HG03342 (cell line): Measurements from ENCODE around the gene ZBTB46.
A peak's percentile ranks its signal among the peaks of the same experiment; 100 is the strongest.
"Not testable (repeated sequence)": the region's sequence is repeated elsewhere in the genome, so short reads cannot be mapped to it uniquely, and the experiment has no call there.

Experiments
- ATAC-seq: cut with Tn5 transposase; IDR thresholded peaks from one replicate; pipeline ENCODE4 v1.9.1; 2021; ENCODE audit warnings: mild to moderate bottlenecking, moderate library complexity; ENCODE audit not compliant: unreplicated experiment

The ZBTB46 gene

DNA sequence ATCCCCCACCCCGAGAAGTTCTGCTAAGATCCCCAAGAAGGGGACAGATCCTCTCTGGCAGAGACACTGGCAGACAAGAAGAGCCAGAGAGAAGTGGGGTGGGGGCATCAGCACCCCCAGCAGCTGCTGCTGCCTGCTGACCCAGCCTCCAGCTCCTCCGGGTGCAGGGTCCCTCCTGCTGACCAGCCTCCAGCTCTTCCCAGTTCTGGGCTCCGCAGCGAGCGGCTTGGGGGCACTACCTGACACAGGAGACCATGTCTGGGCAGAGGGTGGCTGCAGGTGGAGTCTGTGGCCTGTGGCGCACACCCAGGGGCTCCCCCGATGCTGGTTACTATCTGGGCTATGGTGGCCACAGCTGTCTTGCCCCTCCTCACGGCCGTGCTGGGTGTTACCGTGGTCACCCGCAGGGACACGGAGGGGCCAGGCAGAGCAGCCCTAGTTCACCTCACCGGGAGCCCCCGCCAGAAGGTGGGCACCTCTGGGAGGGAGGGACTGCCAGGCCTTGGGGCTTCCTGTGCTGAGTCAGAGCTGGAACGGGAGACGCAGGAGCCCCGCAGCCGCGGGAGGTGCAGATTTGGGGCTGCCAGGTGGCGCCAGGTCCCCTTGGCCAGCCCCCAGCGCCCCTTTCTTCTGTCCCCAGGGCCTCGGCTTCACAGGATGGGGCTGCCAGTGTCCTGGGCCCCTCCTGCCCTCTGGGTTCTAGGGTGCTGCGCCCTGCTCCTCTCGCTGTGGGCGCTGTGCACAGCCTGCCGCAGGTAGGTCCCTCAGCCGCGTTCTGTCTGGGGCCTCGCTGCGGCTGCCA, 94.0 kb downstream of the ZBTB46 start:
- no peak for ATAC-seq

DNA sequence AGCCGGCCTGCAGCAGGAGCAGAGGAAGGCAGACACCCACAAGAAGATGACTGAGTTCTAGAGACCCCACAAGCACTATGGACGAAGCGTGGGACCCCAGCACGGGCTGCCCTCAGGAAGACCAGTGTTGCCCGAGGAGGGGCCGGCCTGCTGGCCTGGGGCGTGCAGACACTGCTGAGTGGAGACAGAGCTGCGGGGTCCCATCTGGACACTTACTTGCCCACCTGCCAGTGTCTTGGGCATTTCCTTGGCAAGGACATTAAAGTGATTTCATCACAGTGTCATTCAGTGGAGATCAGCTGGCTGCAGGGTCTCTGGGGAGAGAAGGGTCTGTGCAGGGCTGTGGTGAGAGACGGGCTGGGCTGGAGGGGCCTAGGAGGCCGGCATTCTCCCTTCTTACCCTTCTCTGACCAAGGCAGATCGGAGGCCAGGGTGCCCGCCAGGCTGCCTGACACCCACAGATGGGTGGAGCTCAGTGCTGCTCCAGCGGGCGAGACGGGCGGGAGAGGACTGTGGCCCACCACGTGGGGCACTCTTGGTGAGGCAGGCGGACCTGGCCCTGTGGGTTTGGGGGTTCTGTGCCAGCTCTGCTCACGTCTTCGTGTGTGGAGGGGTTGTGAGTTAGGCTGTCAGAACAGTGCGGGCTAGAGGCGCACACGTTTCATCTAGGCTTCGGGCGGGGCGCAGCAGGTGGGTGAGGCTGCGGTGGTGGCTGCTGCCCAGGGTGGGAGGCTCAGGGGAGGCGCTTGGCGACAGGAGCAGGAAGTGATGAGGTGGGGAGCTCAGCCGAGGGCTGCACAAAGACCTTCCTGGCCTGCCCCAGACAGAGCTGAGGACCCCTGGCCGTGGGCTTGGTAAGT, 95.0 kb downstream of the ZBTB46 start, which contains the start of gene LIME1:
Gene LIME1 (plus strand): TSS at position 806 of the 860 bp plus-strand sequence. CDS start 886 bp downstream, outside the sequence.
- no peak for ATAC-seq

DNA sequence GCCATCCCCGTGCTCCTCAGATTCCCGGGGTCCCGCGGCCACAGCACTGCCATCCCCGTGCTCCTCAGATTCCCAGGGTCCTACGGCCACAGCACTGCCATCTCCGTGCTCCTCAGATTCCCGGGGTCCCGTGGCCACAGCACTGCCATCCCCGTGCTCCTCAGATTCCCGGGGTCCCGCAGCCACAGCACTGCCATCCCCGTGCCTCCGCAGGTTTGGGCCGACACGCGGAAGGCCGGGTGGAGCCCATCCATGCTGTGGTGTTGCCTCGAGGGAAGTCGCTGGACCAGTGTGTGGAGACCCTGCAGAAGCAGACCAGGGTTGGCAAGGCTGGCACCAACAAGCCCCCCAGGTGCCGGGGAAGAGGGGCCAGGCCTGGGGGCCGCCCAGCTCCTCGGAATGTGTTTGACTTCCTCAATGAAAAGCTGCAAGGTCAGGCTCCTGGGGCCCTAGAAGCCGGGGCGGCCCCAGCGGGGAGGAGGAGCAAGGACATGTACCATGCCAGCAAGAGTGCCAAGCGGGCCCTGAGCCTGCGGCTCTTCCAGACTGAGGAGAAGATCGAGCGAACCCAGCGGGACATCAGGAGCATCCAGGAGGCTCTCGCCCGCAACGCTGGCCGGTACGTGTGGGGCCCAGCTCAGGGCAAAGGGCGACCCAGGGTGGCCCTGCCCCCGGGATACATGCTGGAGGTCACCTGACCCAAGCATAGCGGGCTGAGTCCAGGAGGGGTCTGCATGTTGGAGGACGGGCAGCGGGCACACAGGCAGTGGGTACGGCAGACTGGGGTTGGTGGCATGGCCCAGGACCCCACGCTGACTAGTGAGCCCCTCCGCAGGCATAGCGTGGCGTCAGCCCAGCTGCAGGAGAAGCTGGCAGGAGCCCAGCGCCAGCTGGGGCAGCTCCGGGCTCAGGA, 95.9 kb downstream of the ZBTB46 start:
- ATAC-seq, result no peak

DNA sequence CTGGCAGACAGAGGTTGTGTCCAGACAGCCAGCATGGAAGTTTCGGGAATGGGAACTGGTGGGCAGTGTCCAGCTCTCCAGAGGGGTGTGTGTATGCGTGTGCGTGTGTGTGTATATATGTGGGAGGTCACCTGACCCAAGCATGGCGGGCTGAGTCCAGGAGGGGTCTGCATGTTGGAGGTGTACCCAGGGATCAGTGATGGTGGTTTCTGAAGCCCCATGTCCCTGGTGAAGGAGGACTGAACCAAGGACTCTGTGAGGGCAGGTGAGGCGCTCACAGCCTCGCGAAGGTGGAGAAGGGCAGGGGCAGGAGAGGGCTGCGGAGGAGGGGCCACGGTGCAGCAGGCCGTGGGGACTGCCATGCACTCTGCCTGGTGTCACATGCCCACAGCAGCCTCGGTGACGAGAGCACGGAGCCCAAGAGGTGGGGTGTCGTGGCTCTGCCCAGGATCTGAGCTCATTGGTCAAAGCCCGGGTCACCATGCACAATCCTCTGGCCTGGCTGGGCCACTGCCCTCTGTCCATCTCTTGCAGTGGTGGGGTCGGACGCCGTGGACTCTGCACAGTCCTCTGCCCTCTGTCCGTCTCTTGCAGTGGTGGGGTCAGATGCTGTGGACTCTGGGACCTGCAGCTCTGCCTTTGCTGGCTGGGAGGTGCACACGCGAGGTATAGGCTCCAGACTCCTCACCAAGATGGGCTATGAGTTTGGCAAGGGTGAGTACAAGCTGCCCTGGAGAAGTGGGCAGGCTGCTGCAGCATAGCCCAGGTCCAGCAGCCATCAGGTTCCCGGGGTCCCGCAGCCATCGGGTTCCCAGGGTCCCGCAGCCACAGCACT, 96.7 kb downstream of the ZBTB46 start:
- ATAC-seq, result no peak

DNA sequence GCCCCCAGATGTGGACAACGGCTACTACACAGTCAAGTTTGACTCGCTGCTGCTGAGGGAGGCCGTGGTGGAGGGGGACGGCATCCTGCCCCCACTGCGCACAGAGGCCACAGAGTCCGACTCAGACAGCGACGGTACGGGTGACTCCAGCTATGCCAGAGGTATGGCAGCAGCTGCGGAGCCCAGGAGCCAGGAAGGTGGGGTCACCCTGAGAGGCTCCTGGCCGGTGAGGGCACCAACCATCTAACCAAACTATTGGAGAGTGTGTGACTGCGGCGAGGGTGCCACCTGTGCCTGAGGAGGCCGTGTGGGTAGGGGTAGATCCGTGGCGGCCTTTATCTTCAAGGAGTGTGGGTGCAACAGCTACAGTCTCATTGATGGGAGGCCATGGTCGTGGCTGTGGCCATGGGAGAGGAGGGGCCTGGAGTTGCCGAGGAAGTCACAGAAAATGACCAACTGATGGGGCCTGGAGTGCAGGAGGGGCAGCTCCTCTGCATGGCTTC, 97.4 kb downstream of the ZBTB46 start:
- no peak for ATAC-seq

DNA sequence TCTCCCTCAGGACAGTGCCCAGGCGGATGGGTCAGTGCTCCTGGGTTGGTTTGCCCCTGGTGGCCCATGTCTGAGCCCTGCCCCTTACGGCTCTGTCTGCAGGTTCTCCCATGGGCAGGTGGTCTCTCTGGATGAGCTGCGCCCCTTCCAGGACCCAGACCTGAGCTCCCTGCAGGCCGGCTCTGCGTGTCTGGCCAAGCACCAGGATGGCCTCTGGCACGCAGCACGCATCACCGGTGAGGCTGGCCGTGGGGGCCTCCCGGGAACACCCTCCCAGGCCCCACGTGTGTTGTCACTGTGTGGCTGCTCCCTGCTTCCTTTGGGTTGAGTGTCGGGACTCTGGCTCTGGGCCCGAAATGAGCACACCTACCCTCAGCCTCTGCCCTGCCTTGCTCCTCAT, 97.9 kb downstream of the ZBTB46 start:
- no peak for ATAC-seq

DNA sequence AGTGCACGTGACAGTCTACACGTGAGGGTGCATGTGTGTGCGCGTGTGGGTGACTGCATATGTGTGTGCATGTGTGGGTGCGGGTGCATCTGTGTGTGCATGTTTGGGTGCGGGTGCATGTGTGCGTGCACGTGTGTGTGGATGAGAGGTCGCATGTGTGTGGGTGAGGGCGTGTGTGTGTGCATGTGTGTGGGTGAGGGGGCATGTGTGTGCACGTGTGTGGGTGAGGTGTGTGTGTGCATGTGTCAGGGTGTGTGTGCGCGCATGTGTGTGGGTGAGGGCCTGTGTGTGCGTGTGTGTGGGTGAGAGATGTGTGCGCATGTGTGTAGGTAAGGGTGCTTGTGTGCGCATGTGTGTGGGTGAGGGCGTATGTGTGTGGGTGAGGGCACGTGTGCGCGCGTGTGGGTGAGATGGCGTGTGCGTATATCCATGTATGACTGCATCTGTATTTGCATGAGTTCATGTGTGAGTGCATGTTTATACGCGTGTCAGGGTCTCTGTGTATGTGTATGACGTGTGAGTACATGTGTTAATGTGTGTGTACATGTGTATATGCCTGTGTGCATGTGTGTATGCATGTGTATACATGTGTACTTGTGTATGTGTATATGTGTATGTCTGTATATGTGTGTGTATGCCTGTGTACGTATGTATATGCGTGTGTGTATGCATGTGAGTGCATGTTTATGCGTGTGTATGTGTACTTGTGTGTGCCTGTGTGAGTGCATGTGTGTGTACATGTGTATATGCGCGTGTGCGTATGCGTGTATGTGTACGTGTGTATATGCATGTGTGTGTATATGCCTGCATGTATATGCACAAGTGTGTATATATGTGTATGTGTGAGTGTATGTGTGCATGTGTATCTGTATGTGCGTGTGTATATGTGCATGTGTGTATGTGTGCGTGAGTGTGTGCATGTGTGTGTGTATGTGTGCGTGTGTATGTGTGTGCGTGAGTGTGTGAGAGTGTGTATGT, 98.7 kb downstream of the ZBTB46 start:
- no peak for ATAC-seq

DNA sequence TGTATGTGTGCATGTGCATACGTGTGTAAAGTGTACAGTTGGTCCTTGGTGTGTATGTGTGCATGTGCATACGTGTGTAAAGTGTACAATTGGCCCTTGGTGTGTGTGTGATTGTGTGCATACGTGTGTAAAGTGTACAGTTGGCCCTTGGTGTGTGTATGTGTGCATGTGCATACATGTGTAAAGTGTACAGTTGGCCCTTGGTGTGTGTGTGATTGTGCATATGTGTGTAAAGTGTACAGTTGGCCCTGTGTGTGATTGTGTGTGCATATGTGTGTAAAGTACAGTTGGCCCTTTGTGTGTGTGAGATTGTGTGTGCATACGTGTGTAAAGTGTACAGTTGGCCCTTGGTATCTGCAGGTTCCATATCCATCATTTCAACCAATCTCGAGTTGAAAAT, 99.7 kb downstream of the ZBTB46 start:
- no peak for ATAC-seq

DNA sequence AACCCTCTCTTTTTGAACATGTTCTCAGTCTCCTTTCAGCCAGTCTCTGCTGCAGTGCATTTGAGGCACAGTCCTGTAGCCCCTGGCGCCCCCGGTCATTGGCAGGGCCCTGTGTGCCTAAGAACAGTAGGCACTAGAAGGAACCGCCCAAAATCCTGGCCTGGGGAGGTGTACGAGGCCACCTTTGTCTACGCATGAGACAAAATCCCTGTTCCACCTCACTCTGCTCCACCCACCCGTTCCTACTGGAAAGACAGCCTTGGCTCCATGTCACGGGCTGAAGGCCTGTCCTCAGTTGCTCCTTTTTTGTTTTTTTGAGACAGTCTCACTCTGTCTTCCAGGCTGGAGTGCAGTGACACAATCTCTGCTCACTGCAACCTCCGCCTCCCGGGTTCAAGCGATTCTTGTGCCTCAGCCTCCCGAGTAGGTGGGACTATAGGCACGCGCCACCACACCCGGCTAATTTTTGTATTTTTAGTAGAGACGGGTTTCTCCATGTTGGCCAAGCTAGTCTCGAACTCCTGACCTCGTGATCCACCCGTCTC, 100.8 kb downstream of the ZBTB46 start:
- ATAC-seq, result not testable (repeated sequence)

DNA sequence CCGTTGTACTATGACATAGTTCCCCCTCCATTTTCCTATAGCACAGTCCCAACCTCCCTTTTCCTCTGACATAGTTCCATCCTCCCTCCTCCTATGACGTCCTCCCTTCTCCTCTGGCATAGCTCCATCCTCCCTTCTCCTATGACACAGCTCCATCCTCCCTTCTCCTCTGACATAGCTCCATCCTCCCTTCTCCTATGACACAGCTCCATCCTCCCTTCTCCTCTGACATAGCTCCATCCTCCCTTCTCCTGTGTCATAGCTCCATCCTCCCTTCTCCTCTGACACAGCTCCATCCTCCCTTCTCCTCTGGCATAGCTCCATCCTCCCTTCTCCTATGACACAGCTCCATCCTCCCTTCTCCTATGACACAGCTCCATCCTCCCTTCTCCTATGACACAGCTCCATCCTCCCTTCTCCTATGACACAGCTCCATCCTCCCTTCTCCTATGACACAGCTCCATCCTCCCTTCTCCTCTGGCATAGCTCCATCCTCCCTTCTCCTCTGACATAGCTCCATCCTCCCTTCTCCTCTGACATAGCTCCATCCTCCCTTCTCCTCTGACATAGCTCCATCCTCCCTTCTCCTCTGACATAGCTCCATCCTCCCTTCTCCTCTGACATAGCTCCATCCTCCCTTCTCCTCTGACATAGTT, 108.0 kb downstream of the ZBTB46 start:
- ATAC-seq, result not testable (repeated sequence)

DNA sequence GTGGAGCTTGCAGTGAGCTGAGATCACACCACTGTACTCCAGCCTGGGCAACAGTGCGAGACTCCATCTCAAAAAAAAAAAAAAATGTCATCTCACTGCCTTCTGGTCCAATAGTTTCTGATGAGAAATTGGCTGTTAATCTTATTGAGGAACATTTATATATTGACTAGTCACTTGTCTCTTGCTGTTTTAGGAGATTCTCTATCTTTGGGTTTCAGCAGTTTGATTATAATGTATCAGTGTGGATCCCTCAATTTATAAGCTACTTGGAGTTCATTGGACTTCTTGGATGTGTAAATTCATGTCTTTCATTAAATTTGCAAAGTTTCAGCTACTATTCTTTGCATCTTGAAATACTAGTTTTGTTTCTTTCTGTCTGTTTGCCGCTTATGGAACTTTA, 112.1 kb downstream of the ZBTB46 start:
- no peak for ATAC-seq

DNA sequence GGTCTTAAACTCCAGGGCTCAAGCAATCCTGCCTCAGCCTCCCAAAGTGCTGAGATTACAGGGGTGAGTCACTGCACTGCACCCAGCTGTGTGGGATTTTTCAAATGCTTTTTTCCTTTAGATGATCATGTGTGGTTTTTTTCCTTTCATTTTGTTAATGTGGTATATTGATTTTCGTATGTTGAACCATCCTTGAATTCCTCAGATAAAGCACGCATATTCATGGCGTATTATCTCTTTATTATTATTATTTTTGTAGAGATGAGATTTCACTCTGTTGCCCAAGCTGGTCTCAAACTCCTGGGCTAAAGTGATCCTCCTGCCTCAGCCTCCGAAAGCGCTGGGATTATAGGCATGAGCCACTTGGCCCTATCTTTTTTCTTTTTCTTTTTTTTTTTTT, 116.2 kb downstream of the ZBTB46 start:
- no peak for ATAC-seq

DNA sequence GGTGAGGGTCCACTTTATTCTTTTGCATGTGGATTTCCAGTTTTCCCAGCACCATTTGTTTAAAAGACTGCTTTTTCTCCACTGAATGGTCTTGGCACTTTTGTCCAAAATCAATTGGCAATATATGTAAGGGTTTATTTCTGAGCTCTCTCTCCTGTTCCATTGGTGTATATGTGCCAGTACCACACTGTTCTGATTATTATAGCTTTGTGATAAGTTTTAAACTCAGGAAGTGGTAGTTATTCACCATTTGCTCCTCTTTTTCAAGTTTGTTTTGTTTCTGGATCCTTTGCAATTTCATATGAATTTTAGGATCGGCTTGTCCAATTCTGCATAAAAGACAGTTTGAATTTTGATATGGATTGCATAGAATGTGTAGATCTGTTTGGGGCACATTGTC, 118.9 kb downstream of the ZBTB46 start:
- ATAC-seq, result no peak

DNA sequence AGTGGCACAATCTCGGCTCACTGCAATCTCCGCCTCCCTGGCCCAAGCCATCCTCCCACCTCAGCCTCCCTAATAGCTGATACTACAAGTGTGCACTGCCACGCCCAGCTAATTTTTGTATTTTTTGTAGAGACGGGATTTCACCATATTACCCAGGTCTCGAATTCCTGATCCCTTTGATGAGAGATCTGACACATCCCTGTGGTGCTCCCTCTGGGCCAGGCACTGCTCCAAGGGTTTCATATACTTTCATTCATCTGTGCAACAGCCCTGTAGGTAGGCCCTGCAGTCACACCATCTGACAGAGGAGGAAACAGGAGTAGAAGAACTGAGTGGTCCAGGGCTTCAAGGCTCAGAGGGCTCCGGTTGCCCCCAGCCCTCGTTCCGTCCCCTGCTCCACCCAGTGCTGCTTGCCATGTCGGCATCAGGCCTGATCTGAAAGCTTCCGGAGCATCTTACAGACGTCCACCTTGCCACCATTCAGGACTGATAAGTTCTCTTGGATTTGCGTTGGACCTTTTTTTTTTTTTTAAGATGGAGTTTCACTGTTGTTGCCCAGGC, 119.9 kb downstream of the ZBTB46 start:
- no peak for ATAC-seq

DNA sequence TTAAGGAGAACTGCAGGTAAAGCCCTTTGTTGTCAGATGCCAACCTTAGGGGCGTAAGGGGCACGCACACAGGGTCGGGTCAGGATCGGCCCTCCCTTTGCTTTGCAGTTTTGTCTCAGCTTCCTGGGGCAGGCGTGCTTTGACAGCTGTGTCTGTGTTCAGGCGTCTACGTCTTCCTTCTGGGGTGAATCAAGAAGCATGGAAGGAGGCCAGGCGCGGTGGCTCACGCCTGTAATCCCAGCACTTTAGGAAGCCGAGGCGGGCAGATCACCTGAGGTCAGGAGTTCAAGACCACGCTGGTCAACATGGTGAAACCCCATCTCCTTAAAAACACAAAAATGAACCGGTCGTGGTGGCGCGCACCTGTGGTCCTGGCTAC, 121.9 kb downstream of the ZBTB46 start:
- no peak for ATAC-seq

DNA sequence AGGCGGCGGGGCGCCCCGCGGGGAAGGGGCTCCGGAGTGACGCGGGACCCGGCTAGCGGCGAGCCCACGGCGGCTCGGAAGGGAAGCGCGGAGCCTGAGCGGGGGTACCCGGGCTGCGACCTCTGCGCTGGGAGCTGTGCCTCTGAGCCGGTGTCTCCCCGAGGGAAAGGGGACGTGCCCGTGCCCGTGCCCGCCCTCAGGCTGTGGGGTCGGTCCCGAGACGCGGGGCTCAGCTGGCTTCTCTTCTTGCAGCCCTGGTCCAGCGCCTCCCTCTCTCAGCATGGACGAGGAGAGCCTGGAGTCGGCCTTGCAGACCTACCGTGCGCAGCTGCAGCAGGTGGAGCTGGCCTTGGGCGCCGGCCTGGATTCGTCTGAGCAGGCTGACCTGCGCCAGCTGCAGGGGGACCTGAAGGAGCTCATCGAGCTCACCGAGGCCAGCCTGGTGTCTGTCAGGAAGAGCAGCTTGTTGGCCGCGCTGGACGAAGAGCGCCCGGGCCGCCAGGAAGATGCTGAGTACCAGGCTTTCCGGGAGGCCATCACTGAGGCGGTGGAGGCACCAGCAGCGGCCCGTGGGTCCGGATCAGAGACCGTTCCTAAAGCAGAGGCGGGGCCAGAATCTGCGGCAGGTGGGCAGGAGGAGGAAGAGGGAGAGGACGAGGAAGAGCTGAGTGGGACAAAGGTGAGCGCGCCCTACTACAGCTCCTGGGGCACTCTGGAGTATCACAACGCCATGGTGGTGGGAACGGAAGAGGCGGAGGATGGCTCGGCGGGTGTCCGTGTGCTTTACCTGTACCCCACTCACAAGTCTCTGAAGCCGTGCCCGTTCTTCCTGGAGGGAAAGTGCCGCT, 122.5 kb downstream of the ZBTB46 start:
- ATAC-seq, result peak; percentile 11
